HG03342 (cell line): Measurements from ENCODE around the gene C21orf58.
A peak's percentile ranks its signal among the peaks of the same experiment; 100 is the strongest.

Source experiments
- ATAC-seq: cut with Tn5 transposase; IDR thresholded peaks from one replicate; pipeline ENCODE4 v1.9.1; 2021; ENCODE audit warnings: mild to moderate bottlenecking, moderate library complexity; ENCODE audit not compliant: unreplicated experiment

C21orf58 gene

DNA sequence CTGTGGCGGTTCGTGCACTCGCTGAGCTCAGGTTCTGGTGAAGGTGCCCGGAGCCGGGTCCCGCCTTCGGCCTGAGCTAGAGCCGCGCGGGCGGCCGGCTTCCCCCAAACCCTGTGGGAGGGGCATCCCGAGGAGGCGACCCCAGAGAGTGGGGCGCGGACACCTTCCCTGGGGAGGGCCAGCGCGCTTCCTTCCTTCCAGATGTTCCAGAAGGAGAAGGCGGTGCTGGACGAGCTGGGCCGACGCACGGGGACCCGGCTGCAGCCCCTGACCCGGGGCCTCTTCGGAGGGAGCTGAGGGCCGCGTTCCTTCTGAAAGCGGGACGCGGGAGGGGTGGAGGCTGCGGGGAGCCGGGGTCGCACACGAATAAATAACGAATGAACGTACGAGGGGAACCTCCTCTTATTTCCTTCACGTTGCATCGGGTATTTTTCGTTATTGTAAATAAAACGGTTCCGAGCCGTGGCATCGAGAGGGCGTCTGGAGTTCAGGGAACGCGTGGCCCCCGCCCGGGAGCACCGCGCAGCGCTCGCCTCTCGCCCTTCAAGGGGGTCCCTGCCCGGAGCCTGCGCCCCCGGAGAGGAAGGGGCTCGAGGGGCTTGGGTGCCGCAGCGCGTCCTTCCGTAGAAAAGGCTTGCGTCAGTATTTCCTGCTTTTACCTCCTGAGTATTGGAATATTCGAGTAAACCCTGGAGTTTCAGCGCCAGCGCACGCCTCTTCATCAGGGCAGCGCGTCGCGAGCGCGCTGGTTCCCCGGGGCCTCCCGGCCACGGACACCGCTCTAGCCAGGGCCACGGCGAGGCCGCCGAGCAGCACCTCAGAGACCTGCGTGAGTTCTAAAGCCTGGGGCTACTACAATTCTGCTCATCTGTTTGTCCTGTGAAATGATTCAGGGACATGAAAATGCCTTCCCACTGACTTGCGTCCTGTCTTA is 26.1 kb downstream of the C21orf58 start:
- no peak for ATAC-seq

DNA sequence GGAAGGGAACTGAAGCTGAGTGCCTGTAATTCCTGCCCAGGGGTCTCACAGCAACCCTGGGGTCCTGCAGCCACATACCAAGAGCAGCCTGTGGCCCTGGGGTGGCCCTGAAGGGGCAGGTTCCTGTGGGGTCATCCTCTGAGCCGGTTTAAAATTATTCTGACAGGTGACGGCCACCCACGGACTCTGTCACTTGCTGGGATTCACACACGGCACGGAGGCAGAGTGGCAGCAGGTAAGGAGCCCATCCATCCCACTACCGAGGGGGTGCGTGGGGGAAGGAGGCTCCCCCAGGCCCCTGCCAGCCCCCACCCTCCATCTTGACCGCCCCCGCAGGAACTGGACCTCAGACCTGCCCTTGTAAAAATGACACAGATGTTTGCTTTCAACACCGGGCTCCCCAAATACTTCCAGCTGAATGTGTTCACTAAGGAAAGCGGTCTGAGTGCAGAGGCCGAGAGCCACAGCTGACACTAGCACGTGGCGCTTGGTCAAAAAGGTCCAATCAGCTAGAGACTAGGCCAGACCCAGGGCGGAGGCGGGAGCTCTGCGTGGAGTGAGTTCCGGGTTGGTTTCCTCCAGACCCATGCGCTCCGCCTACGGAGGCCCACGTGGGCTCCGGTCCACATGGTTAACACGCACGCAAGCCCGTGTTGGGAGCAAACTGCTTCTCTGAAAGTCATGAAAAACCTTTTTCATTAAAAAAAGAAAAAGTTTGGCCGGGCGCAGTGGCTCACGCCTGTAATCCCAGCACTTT is 27.5 kb downstream of the C21orf58 start:
- no peak for ATAC-seq

DNA sequence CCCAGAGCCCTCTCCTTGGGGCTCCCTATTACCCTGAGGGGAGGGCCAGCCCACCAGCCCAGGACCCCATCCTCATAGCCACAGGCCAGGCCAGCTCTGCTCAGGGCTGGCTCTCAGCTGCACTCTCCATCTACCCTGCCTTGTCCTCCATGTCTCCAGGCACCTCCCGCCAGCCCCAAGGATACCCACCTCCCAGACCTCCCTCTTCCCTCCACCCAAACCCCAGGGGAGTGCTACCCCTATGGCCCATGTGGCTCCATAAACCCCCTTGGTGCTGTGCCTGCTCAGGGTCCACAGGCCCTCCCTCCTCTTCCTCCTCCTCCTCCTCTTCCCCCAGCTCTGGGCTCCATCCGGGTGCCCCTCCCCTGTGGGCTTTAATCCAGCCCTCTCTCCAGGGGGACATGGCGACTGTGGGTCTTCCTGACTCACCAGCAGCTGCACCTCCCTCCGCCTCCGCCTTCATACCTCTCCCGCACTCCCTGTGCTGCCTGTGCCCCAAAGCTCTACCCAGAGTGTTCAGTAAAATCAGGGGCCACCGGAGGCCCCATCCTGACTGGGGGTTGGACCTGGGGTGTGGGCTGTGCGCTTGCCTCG is 28.4 kb downstream of the C21orf58 start:
- no peak for ATAC-seq

DNA sequence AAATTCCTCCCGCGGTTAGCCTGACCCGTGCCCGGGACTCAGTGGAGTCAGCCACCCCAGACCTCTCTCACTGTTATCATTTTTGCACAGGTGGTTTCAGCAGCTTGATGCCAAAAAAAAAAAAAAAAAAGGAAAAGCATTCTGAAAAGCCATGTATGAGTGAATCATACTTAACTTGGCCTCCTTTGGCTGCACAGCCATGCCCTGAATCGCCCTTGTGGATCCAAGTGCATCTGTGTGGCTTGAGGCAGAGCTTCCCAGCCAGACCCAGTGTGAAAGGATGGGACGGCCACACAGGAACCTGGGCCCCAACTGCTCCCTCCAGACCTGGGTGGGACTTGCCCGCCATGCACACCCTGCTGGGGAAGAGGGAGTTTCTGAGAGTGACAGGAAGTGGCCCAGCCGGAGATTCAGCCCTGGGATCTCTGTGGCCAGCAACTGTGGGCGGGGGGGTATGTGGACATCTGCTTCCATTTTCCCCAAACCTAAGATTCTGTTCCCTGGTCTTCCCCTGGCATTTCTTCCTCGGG is 29.0 kb downstream of the C21orf58 start:
- no peak for ATAC-seq

DNA sequence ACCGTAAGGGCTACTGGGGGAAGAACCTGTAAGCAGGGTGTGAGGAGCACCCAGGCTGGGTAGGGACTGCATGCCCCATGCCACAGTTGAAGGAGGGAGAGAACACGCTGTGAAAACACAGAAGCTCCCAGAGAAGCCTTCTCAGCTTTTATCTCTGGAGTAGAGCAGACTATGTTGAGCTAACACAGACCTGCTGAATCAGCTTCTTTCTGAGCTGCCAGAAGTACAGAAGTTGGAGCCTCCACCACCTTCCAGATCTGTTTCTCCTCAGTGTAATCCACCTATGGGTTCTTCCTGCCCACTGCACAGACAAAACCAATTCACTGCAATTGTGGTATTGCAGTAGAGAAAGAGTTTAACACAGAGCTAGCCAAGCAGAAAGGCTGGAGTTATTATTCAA is 32.1 kb downstream of the C21orf58 start:
- ATAC-seq, result no peak

DNA sequence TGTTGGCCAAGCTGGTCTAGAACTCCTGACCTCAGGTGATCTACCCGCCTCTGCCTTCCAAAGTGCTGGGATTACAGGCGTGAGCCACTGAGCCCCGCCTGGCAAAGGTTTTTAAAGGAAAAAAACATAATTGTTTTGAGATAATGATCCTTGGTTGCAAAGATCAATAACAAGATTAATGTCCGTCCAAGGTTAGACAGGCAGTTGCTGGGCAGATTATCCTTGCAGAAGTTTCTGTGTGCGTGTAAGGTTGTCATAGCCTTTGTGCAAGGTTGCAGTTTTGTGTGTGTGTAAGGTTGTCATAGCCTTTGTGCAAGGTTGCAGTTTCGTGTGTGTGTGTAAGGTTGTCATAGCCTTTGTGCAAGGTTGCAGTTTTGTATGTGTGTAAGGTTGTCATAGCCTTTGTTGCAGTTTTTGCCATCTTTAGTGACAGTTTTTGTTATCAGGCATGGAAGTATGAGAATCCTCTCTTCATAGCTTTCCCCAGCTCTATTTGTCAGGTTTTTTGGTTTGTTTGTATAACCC is 34.0 kb downstream of the C21orf58 start:
- no peak for ATAC-seq

DNA sequence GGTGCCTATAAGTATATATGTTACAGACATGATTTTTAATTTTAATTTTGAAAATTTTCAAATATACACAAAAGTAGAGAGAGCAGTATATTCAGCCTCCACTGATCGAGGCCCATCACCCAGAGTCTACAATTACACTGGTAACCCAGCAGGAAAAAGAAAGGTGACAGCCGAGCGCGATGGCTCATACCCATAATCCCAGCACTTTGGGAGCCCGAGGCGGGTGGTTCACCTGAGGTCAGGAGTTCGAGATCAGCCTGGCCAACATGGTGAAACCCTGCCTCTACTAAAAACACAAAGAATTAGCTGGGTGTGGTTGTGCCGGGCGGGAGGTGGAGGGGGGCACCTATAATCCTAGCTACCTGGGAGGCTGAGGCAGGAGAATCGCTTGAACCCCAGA is 36.1 kb downstream of the C21orf58 start:
- ATAC-seq, result no peak

DNA sequence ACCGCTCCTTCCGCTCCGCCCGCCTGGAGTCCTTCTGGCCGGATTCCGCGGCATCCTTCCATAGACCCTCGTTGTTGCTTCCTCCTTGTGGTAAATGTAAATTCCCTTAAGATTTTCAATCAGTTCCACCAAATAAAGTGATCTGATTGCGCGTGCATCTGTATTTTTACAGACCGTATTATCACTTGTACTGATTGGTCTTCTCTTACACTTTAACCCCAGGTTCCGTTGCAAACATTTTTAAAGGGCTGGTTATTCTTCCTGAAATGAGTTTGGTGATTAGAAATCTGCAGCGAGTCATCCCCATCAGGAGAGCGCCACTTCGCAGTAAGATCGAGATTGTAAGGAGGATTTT is 37.0 kb downstream of the C21orf58 start:
- no peak for ATAC-seq

DNA sequence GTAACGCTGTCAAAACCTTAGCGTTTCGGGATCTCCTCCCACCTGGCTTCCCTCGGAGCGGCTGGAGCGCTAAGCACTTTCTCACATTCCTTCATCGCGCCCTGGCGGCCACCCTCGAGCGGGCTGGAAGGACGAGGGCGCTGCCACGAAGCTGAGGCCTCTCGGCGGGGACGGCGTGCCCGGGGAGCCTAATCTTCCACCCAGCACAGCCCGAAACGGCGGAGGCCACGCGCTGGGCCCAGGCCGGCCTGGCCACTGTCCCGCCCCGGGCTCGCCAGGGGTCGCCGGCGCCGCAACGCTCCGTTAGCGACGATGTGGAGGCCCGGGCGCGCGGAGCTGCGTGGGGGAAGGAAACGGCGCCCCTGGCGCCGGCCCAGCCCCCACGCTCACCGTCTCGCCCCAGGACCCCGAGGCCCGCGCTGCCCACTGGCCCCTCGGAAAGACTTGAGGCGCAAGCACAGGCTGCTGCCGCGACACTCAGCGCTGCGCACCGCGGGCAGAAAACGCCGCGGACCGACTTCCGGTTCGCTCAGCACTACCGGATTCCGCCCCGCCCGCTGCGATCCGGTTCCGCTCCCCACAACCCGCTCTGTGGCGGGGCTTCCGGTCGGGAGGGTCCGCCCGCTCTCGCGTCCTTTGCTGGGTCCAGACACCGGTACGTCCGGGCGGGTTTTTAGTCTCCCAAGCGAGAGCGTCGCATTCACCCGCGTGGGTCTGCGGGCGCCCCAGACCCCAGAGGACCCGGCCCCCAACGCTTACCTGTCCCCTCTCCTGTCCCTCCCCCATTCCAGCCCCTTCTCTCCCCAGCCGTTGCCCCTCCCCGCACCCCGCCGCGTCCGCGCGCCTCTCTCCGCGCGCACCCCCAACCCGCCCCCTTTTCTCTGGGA is 37.7 kb downstream of the C21orf58 start, which contains the start of gene YBEY:
Gene YBEY, plus strand, starts transcription at position 582 of the 887 bp plus-strand sequence. CDS start 572 bp downstream, outside the sequence.
- ATAC-seq, result peak; percentile 84

DNA sequence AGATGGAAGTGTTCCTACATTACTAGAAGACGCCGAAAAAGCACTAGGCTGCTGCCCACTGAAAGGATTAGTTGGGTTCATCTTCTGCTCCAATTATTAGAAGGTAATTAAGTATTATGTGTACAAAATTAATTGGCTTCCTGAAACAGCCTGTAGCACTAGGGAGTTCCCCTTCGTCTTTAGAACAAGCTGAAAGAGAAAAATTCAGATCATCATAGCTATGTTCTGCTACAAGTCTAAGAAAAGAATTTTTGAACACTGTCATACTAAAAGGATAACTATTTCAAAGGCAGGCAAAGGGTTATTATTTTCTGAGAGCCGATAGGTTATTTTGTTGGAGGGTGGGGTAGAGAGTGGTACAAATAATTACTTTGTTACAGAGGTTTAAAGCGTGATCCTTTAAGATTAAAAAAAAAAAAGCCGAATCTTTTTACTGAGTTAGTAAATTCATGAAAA is 38.4 kb downstream of the C21orf58 start, which contains the start of gene MCM3AP:
Gene MCM3AP, minus strand, starts transcription at position 406 of the 456 bp plus-strand sequence. Its CDS starts 325 bp downstream, at position 81.
- ATAC-seq, result no peak

DNA sequence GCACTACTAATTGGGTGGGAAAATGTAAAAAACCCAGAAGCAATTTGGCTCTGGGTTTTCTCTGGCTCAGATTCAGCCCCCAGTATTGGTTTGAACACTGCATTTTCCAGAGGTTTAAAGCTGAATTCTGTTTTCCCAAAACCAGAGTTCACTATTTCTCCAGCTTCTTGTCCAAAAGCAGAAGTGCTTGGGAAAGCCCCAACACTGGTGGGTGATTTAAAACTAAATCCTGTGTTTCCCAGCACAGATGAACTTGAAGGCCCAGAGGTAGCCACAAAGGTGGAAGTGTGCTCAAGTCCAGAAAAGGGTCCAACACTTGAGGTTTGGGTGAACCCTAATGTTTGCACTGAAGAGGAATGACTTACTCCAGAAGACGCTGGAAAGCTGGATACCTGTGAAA is 38.9 kb downstream of the C21orf58 start:
- ATAC-seq, result no peak

DNA sequence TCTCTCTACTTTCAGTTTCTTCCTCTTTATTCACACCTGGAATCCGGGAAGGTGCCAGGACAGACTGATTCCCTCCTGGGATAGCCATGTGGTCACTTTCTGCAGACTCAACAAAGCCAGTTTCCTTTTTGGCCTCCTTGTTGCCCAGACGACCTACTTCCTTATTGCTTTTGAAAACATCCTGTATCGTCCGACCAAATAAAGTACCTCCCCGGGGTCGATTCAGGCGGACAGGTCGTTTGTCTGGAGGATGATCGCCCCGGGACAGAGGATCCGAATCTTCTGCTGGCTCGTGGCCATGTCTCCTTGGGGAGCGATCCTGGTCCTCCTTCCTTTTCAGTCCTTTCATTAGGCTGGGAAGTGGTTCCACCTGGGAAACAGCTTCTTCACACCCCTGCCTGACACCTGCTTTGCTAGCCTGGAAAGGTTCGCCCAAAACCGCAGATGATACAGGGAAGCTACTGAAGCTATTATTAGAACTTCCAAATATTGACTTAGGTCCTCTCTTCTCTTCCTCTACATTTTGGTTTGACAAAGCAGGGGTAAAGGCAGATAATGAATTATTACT is 39.5 kb downstream of the C21orf58 start:
- no peak for ATAC-seq

DNA sequence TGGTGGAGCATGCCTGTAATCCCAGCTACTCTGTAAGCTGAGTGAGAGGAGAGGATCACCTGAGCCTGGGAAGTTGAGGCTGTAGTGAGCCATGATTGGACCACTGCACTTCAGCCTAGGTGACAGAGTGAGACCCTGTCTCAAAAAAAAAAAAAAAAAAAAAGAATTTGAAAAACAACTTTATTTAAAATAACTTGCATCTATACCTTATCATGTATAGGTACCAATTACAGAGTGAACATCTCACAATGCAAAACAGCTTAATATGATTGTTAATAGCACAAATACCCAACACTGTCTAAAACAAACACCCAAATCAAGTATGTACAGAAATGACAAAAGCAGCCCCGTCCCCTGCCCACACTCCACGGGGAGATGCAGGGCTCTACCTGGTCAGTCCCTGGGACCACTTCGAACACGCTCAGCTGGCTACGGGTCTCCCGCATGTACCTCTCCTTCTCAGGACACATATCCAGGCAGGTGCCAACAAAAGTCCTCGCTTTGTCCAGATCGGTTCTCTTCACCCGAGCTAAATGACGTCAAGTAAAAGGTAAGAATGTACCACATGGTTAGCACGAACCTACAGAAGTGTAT is 48.8 kb downstream of the C21orf58 start:
- ATAC-seq, result no peak

DNA sequence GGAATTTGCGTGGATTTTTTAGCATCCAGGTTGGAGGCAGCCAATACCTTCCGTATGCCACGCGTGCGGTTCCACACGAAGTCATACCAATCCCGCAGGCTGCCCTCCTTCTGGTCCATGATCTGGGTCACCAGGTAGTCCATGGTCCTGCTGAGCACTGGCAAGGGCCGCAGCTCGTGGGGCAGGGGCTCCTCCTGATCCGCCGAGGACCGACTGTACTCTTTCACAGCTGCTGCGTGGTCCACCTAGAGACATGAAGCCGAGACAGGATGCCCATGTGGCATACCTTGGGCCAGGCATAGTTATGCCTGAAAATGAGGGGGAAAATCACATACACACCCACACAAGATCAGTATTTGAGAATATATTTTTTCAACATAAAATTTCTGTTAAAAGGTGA is 50.3 kb downstream of the C21orf58 start:
- no peak for ATAC-seq

DNA sequence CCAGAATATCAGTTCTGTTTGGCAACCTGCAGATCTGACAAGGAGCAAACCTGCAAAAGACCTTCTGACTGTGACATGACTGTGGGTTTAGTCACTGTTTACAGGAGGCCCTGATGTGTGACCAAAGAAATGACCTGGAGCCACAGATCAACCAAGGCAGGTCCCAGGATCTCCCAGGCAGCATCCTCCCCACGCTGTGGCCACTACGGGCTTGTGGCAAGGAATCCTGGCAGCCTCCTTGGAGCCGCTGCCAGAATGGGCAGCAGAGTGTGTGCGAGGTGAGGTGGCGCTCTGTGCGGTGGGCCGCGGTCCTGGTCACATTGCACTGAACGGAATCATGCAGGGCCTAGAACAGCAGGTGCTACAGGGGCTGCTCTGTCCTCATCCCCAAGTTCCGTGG is 54.2 kb downstream of the C21orf58 start:
- ATAC-seq, result no peak

DNA sequence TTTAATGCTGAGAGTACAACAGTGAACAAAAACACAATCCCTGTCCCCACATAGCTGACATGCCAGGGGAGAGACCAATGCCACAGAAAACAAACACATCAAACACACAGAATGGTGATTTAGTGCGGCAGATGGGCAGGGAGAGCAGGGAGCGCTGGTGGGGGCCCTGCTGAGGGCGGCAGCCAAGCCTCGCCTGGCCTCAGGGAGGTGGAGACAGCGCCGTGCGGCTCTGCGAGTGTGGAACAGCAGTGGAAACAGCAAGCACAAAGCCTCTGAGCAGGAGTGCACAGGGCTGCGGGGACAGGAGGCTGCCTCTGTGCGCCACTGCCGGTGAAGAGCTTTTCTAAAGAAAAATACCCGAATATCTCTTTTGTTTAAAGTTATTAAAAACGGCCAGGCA is 55.3 kb downstream of the C21orf58 start:
- no peak for ATAC-seq

DNA sequence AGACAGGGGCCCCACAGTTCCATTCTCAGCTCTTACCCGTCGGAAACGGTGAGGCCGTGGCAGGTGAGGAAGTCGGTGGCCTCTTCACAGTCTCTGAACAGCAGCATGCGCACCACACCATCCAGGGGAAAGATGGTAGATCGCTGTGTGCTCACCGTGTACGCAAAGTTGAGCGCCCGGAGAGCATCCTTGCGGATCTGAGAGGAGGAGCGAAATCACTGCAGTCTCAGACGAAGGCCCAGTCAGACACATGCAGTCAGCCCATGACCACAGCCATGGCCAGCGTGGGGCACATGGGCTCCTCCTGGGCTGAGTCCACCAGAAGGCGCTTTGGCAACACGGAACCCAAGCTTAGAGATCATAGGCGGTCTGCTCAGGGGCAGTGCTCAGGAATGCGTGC is 56.7 kb downstream of the C21orf58 start:
- ATAC-seq, result no peak

DNA sequence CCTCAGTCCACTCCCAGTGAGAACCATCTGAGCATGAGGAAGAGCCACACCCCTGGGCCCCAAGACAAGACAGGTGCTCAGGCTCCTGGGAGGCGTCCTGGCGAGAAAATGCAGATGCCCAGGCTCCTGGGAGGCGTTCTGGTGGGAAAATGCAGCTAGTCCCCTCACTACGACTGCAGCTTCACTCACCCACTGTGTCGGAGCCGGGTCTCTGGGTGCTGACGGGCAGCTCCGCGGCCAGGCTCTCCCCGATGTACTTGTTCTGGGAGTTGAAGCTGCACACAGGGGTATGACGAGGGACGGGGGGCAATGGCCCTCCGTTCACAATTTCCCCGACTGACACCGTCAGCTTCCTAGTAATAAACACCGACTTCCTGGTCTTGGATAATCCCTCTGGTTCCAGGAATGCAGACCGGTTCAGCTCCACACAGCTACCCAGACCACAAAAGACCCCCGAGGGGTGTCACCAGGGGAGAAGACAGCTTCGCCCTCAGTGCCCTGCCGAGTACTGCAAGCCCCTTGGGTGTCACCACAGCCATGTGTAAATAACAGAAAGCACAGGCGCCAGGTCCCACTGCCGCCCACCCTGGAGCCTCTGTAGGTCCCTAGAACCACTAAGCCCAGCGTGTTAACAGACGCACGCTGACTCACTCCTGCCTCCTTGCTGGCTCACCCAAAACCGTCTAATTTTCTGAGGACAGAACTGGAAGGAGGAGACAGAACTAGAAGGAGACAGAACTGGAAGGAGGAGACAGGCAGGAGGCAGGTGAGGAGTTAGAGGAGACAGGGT is 57.7 kb downstream of the C21orf58 start:
- no peak for ATAC-seq
